NCI-H510A treated with DMSO at 0.1 percent for 48 hours (cell line): Measurements from ENCODE around the gene NFAT5.
A peak's percentile ranks its signal among the peaks of the same experiment; 100 is the strongest.
"Not testable (repeated sequence)": the region's sequence is repeated elsewhere in the genome, so short reads cannot be mapped to it uniquely, and the experiment has no call there.

Experiments used
- DNase-seq: peaks from one replicate; lab custom pipeline; 2025; lab: John Stamatoyannopoulos, UW

NFAT5 gene

GRCh38 chr16:69595127-69596036 lies 29.6 kb downstream of the NFAT5 start:
- no peak for DNase-seq

- DNase-seq = no peak
These were observed 31.0 kb downstream of the NFAT5 start for GRCh38 chr16:69596801-69597200.

DNA sequence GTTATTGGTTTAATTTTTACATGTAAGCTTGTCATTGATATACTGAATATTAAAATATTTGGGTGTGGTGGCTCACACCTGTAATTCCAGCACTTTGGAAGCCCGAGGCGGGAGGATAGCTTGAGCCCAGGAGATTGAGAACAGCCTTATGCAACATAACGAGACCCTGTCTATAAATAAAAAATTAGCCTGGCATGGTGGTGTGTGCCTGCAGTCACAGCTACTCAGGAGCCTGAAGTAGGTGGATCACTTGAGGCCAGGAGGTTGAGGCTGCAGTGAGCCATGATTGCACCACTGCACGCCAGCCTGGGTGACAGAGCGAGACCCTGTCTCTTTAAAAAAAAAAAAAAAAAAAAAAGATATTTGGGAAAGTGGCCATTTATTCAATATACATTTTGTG lies 32.3 kb downstream of the NFAT5 start:
- no peak for DNase-seq

GRCh38 chr16:69599731-69600130 lies 34.0 kb downstream of the NFAT5 start:
- DNase-seq = no peak

DNA sequence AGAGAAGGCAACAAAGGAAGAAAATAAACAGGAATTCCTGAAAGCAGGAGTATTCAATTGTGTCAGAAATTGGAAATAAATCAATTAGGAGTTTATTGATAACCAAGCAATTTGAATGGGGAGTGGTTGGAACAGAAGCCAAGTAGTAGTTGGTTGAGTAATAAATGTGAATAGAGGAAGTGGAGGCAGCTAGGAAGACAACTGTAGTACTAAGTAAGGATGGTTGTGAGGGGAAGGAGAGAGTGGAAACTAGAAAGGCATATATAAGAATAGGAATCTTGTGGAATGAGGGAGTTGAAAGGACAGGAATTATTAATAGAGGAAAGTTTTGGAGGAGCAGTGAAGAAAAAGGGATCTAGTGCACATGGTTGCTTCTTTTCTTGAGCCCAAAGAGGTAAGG lies 34.4 kb downstream of the NFAT5 start:
- DNase-seq = no peak

- no peak for DNase-seq
These were observed 35.5 kb downstream of the NFAT5 start for GRCh38 chr16:69601250-69601649.

- no peak for DNase-seq
These were observed 41.2 kb downstream of the NFAT5 start for GRCh38 chr16:69606985-69607384.

DNA sequence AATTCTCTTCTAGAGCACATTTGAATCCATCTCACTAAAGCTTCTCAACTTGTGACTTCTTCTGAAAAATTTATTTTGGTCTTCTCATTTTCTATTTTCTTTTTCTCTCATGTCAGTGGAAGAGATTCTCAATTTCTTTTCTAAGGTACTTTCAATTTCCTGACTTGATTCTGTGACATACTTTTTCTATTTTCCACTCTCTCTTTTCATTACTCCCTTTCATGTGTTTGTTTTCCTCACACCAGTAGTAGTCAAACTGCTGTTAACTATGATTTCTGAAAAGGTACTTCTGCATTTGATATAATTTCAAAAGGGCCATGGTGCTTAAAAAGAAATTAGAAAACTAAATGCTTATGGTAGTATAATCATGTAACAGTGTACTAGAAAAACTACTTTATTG lies 41.9 kb downstream of the NFAT5 start:
- DNase-seq = no peak

- no peak for DNase-seq
These were observed 44.6 kb downstream of the NFAT5 start for GRCh38 chr16:69610356-69610755.

GRCh38 chr16:69611103-69611640 lies 45.4 kb downstream of the NFAT5 start:
- no peak for DNase-seq

GRCh38 chr16:69613378-69614154 lies 47.8 kb downstream of the NFAT5 start:
- peak; percentile 7 for DNase-seq

- no peak for DNase-seq
These were observed 49.8 kb downstream of the NFAT5 start for GRCh38 chr16:69615528-69615927.

GRCh38 chr16:69616082-69616481 lies 50.3 kb downstream of the NFAT5 start:
- DNase-seq = no peak

GRCh38 chr16:69618307-69618706 lies 52.5 kb downstream of the NFAT5 start:
- DNase-seq = no peak

GRCh38 chr16:69618721-69619120 lies 53.0 kb downstream of the NFAT5 start:
- DNase-seq = no peak

- DNase-seq = no peak
These were observed 53.7 kb downstream of the NFAT5 start for GRCh38 chr16:69619514-69619913.

DNA sequence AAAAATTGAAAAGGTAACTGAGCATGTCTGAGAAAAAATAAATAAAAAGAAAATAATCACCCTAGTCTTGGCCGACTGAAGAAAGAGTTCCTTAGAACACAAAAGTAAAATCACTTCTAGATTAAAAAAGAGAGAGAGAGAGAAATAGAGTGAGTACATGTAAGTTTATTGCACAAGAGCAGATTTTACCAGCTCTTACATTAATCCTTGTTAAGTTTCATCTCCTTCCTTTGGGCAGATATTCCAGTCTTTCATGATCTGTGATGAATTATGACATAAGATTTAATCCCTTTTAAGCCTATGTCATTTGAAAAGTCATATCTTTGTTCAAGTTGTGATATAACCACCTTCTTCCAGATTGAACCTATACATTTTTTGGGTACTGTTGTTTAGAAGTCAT lies 54.8 kb downstream of the NFAT5 start:
- DNase-seq = no peak

DNA sequence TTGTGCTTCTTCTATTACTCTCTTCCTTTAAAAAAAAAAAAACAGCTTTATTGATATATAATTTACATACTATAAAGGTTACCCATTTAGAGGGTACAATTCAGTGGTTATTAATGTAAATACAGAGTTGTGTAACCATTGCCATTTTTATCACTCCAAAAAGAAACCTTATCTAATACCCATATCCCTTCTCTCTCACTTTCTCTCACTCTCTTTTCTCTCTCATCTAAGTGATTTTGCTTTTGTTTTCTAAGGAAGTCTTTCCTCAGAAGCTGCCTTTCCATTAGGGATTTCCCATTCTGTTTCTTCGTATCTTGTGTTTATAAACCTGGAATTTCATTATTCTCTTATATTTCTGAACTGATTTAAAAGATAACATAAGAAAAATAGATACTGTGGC lies 55.5 kb downstream of the NFAT5 start:
- DNase-seq = no peak

- DNase-seq = no peak
These were observed 60.5 kb downstream of the NFAT5 start for GRCh38 chr16:69626256-69626655.

GRCh38 chr16:69632828-69633227 lies 67.1 kb downstream of the NFAT5 start:
- DNase-seq = no peak

DNA sequence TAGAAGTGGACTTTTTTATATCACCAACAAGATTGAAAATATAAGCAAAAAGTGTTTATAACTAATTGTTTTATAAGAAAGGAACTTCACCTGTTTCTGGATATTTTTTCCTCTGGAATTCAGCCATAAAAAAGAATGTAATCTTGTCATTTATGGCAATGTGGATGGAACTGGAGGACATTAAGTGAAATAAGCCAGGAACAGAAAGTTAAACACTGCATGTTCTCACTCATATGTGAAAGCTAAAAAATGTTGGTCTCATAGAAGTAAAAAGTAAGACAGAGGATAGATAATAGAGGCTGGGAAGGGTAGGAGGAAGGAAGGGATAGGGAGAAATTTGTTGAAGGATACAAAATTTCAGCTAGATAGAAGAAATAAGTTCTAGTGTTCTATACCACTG lies 67.6 kb downstream of the NFAT5 start:
- DNase-seq = no peak

- not testable (repeated sequence) for DNase-seq
These were observed 70.9 kb downstream of the NFAT5 start for GRCh38 chr16:69636563-69637146.
